BE2C (cell line): ENCODE results near the gene TCTA.
A peak's percentile ranks its signal among the peaks of the same experiment; 100 is the strongest.

ENCODE experiments used
- DNase-seq: peaks from one replicate; pipeline ENCODE4 v3.0.0-alpha.2; 2020
- H3K27me3 ChIP-seq: fragments of 250-450 bp; sonication (Bioruptor Pico); 2 replicates; pipeline ENCODE4 v1.5.1; 2020; ENCODE audit warnings: mild to moderate bottlenecking
- H3K36me3 ChIP-seq: fragments of 250-450 bp; sonication (Bioruptor Pico); 2 replicates; pipeline ENCODE4 v1.5.1; 2020; ENCODE audit warnings: mild to moderate bottlenecking
- H3K4me1 ChIP-seq: fragments of 250-450 bp; sonication (Bioruptor Pico); 2 replicates; pipeline ENCODE4 v1.5.1; 2020
- H3K4me3 ChIP-seq: 2 replicates; pipeline ENCODE4 v1.5.1; 2011; ENCODE audit warnings: low read depth, low read length
- H3K9me3 ChIP-seq: fragments of 250-450 bp; sonication (Bioruptor Pico); 2 replicates; pipeline ENCODE4 v1.5.1; 2020
- TF ChIP-seq, protein P1 (sequence below): IDR thresholded peaks from 2 replicates; pipeline ENCODE4 v1.5.1; 2012; ENCODE audit warnings: mild to moderate bottlenecking, low read depth, low read length

Gene TCTA

DNA sequence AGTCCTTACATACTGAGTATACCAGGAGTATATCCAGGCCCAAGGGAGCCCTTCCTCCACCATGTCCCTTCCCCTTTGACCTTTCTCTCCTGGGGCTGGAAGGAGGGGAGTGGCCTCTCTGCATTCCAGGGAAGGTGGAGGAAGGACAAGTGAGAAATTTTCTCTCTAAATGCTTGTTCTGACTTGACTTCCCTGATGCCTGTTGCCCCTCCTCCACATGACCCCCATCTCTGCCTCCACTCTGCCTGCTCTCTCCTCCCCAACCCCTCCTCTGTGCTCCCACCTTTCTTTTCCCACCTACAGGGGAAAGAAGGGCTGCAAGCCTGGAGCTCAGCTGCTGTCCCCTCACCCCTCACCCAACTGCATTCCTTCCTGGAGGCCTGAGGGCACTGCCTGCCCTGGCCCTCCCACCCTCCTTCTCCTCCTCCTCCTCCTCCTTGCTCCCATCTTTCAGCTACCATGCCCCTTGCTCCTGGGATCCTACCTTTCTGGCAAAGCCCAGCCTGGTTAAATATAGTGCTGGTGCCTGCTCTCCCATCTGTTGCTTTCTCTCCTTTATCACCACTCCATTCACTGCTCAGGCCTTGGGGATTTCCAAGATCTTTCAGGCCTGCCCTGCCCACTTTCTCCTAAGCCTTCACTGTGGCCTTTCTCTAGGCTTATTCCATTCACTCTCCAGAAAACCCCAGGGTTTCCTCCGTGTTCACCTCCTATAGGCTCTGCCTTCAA, 49.4 kb downstream of the TCTA start:
- H3K4me1 ChIP-seq = peaks cover 7% of the 10 kb centered on the region; the same call in 1 of the 2 replicates
- H3K4me3 ChIP-seq = no peak overlapping the region
- no peak for DNase-seq
- TF ChIP-seq, protein P1, sequence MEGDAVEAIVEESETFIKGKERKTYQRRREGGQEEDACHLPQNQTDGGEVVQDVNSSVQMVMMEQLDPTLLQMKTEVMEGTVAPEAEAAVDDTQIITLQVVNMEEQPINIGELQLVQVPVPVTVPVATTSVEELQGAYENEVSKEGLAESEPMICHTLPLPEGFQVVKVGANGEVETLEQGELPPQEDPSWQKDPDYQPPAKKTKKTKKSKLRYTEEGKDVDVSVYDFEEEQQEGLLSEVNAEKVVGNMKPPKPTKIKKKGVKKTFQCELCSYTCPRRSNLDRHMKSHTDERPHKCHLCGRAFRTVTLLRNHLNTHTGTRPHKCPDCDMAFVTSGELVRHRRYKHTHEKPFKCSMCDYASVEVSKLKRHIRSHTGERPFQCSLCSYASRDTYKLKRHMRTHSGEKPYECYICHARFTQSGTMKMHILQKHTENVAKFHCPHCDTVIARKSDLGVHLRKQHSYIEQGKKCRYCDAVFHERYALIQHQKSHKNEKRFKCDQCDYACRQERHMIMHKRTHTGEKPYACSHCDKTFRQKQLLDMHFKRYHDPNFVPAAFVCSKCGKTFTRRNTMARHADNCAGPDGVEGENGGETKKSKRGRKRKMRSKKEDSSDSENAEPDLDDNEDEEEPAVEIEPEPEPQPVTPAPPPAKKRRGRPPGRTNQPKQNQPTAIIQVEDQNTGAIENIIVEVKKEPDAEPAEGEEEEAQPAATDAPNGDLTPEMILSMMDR = no peak
- no peaks in the 10 kb centered on the region for H3K36me3 ChIP-seq
- H3K9me3 ChIP-seq = no peaks in the 10 kb centered on the region
- no peaks in the 10 kb centered on the region for H3K27me3 ChIP-seq

DNA sequence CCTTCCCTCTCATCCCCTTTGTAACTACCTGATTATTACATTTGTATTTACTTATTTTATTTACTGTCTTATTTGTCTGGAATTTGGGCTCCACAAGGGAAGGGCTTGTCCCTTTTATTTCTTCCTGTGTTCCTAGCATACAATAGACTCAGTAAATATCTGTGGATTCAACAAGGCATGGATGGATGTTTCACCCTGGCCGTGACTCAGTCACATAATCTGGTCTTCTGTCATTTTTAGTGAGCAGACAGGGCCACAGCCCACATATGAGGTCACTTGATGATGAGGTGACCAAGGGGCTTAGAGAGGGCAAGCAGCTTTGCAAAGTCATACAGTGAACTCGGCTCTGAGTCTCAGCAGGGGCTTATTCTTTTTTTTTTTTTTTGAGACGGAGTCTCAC, 50.0 kb downstream of the TCTA start:
- TF ChIP-seq, protein P1 = no peak
- H3K36me3 ChIP-seq = no peaks in the 10 kb centered on the region
- H3K27me3 ChIP-seq = no peaks in the 10 kb centered on the region
- no peak for DNase-seq
- no peak overlapping the region for H3K4me3 ChIP-seq
- no peaks in the 10 kb centered on the region for H3K9me3 ChIP-seq
- peaks cover 7% of the 10 kb centered on the region; the same call in 1 of the 2 replicates for H3K4me1 ChIP-seq

DNA sequence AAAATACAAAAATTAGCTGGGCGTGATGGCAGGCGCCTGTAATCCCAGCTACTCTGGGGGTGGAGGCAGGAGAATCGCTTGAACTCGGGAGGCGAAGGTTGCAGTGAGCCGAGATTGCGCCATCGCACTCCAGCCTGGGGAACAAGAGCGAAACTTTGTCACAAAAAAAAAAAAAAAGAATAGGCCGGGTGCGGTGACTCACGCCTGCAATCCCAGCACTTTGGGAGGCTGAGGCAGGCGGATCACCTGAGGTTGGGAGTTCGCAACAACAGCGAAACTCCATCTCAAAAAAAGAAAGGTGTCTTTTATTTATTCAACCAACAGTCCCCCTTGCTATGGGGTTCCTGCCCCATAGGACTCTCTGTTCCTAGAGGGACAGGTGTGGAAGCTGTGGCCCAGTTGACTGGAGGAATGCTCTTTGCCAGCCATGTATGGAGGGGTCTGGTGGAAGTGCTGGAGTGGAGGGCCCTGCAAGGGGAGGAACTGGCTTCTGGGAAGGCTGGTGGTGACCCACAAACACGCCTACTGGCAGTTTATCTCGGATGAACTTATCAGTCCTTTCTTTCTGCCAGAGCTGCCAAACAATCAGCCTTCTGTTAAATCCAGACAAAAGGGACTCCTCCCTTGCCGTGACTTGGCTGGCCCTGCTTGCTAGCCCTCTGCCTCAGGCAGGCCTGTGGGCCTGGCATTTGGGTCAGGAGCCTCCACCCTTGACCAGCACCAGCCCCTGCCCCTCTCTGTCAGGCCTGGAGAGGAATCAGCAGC, 53.2 kb downstream of the TCTA start:
- Histone ChIP-seq H3K36me3 (no peaks in the 10 kb centered on the region), H3K4me1 (peaks cover 7% of the 10 kb centered on the region; the same call in 1 of the 2 replicates), H3K9me3 (no peaks in the 10 kb centered on the region), H3K4me3 (no peak overlapping the region), H3K27me3 (no peaks in the 10 kb centered on the region)
- TF ChIP-seq, protein P1 = no peak
- DNase-seq = peak; percentile 43
